ENCODE data around the gene ADAMTS3. TPM values are rescaled to one million over a fixed set of nuclear protein-coding genes. Genes with fewer than 3 reads are reported as not detected.

ADAMTS3 gene
- total RNA-seq, 4 donors from 2014 or later, result 3.8 to 5.3 (median 4.5) TPM

DNA sequence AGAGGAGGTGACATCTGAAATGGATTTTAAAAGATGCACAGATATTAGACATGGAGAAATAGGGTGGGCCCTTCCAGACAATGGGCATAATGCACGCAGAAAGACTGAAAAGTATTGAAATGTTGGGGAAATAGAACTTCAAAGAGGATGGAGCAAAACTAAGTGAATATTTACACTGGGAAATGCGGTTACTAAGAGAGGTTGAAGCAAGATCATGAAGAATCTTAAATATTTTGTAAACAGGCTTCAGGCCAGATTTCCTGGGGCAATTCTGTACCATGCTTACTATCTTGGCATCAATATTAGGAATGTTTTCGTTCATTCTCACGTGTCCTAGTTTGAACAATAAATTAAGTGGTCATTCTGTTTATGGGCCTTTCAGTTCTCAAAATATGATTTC lies 216.3 kb downstream of the ADAMTS3 start:
- Histone ChIP-seq H3K27ac (no peak overlapping the region), H3K36me3 (no peaks in the 10 kb centered on the region), H3K9me3 (no peaks in the 10 kb centered on the region), H3K4me3 (replicated peaks in 1 of 3) (no peak overlapping the region), H3K4me1 (no peaks in the 10 kb centered on the region), H3K27me3 (no peaks in the 10 kb centered on the region)
- 90% methylated on average over 4 of the region's 4 CpGs for WGBS, 2 donors
- DNase-seq, result no peak
- TF ChIP-seq, protein P1, sequence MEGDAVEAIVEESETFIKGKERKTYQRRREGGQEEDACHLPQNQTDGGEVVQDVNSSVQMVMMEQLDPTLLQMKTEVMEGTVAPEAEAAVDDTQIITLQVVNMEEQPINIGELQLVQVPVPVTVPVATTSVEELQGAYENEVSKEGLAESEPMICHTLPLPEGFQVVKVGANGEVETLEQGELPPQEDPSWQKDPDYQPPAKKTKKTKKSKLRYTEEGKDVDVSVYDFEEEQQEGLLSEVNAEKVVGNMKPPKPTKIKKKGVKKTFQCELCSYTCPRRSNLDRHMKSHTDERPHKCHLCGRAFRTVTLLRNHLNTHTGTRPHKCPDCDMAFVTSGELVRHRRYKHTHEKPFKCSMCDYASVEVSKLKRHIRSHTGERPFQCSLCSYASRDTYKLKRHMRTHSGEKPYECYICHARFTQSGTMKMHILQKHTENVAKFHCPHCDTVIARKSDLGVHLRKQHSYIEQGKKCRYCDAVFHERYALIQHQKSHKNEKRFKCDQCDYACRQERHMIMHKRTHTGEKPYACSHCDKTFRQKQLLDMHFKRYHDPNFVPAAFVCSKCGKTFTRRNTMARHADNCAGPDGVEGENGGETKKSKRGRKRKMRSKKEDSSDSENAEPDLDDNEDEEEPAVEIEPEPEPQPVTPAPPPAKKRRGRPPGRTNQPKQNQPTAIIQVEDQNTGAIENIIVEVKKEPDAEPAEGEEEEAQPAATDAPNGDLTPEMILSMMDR (IDR thresholded peaks at IDR 0.05), result no peak
- no peak for TF ChIP-seq POLR2A (IDR thresholded peaks at IDR 0.05)
- intact Hi-C loops (cut with DNase I), result no loop called here

DNA sequence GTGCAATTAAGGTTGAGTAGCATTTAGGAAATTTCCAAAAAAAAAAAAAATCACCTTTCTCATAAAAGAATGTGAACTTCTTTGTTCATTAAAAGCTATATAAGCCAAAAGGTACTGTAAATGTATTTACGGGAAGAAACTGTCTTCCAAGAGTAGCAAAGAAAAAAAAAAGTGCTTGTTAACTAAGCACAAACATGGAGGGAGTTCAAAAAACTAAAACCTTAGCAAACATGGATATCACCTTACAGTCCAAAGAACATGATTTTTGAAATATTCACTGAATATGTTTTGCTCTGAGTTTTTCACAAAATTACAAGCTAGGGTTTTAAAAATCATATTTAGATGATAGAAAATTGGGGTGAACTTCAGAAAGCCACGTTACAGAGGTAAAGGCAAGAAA lies 217.5 kb downstream of the ADAMTS3 start:
- no peaks in the 10 kb centered on the region for H3K9me3 ChIP-seq
- WGBS, 2 donors, result 91% methylated on average over 2 of the region's 2 CpGs
- intact Hi-C loops (cut with DNase I), result no loop called here
- H3K36me3 ChIP-seq, result no peaks in the 10 kb centered on the region
- no peaks in the 10 kb centered on the region for H3K4me1 ChIP-seq
- no peak overlapping the region for H3K4me3 ChIP-seq (replicated peaks in 1 of 3)
- H3K27ac ChIP-seq, result no peak overlapping the region
- H3K27me3 ChIP-seq, result no peaks in the 10 kb centered on the region
- TF ChIP-seq POLR2A (IDR thresholded peaks at IDR 0.05), result no peak
- TF ChIP-seq, protein P1 (IDR thresholded peaks at IDR 0.05), result no peak
- DNase-seq, result no peak

DNA sequence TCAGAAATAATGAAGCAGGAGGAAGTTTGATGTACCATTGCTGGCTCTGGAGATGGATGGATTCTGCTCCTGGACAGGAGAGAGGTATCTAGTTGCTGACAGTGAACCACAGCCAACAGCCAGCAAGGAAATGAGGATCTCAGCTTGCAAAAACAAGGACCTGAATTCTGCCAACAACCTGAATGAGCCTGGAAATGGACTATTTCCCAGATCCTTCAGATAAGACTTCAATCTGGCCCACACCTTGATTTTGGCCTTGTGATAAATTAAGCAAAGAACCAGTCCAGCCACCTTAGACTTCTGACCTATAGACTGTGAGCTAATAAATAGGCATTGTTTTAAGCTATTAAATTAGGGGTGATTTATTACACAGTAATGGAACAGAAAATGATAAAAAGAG lies 220.3 kb downstream of the ADAMTS3 start:
- no peak overlapping the region for H3K4me3 ChIP-seq (replicated peaks in 1 of 3)
- H3K27ac ChIP-seq, result no peak overlapping the region
- DNase-seq, result no peak
- H3K36me3 ChIP-seq, result no peaks in the 10 kb centered on the region
- no peaks in the 10 kb centered on the region for H3K4me1 ChIP-seq
- TF ChIP-seq, protein P1 (IDR thresholded peaks at IDR 0.05), result no peak
- no peak for TF ChIP-seq POLR2A (IDR thresholded peaks at IDR 0.05)
- no peaks in the 10 kb centered on the region for H3K9me3 ChIP-seq
- intact Hi-C loops (cut with DNase I), result no loop called here
- no peaks in the 10 kb centered on the region for H3K27me3 ChIP-seq

DNA sequence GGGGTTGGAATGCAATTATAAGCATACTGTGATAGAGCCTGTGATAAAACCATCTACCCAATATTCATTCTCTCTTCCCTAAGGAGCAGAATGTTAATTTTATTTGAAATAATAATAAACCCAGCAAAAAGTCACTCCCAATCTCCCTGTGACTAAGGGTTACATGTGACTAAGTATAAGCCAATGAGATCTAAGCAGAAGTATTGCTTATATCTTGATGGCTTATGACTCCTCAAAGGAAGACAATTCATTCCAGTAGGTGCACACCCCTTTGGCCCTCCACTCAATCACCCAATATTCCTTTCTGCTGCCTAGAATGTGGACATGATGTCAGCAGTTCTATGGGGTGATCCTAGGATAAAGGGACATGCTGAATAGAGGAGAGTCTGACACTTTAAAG lies 224.6 kb downstream of the ADAMTS3 start:
- Histone ChIP-seq H3K36me3 (no peaks in the 10 kb centered on the region), H3K27me3 (no peaks in the 10 kb centered on the region), H3K9me3 (no peaks in the 10 kb centered on the region), H3K4me3 (replicated peaks in 1 of 3) (no peak overlapping the region), H3K27ac (no peak overlapping the region), H3K4me1 (no peaks in the 10 kb centered on the region)
- TF ChIP-seq, protein P1 (IDR thresholded peaks at IDR 0.05), result no peak
- no peak for TF ChIP-seq POLR2A (IDR thresholded peaks at IDR 0.05)
- no peak for DNase-seq
- intact Hi-C loops (cut with DNase I), result no loop called here

DNA sequence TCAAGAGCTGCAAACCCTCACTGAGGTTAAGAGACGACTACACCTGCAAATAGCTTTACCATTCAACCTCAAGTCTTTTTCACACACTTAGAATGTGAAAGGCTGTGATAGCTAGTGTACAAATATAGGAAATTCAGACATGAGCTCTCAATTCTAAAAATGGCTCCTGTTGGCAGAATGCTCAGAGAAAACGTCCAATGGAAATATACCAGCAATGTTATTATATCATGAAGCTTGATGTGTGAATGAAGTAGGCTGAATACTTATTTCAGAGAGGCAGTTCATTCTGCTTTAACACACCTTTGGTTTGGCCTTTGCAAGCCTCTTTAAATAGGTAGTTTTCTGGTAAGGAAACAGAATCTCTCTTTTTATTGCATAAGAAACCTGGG lies 227.6 kb downstream of the ADAMTS3 start:
- H3K27ac ChIP-seq, result no peak overlapping the region
- no peaks in the 10 kb centered on the region for H3K4me1 ChIP-seq
- no peaks in the 10 kb centered on the region for H3K27me3 ChIP-seq
- H3K4me3 ChIP-seq (replicated peaks in 1 of 3), result no peak overlapping the region
- TF ChIP-seq, protein P1 (IDR thresholded peaks at IDR 0.05), result no peak
- no peak for TF ChIP-seq POLR2A (IDR thresholded peaks at IDR 0.05)
- no peak for DNase-seq
- intact Hi-C loops (cut with DNase I), result no loop called here
- H3K36me3 ChIP-seq, result no peaks in the 10 kb centered on the region
- 73 to 75% methylated on average over 2 of the region's 2 CpGs for WGBS, 2 donors
- H3K9me3 ChIP-seq, result no peaks in the 10 kb centered on the region

All from thyroid gland (tissue), 4 donors.